Stimulated activated CD4-positive, alpha-beta T cell treated with anti-CD3 and anti-CD28 coated beads, Interleukin-2, amount 100 ng/mL, for 4 hours (primary cell): ENCODE results near the gene PRKCB.

Source experiments
- DNase-seq: peaks from one replicate; pipeline ENCODE4 v3.0.0-alpha.2; 2020; ENCODE audit warnings: low read depth

The PRKCB gene

GRCh38 chr16:23866621-23867020, 30.8 kb downstream of the PRKCB start:
- no peak for DNase-seq

GRCh38 chr16:23867566-23867965, 31.8 kb downstream of the PRKCB start:
- DNase-seq: no peak

- DNase-seq: no peak
Measured at GRCh38 chr16:23868136-23868535, 32.4 kb downstream of the PRKCB start.

- DNase-seq: no peak
Measured at GRCh38 chr16:23869052-23869451, 33.3 kb downstream of the PRKCB start.

GRCh38 chr16:23871924-23872323, 36.1 kb downstream of the PRKCB start:
- DNase-seq: no peak

GRCh38 chr16:23874613-23875294, 39.0 kb downstream of the PRKCB start:
- no peak for DNase-seq

GRCh38 chr16:23876256-23876896, 40.6 kb downstream of the PRKCB start:
- no peak for DNase-seq

- DNase-seq: no peak
Measured at GRCh38 chr16:23877107-23878070, 41.6 kb downstream of the PRKCB start.

- no peak for DNase-seq
Measured at GRCh38 chr16:23879735-23880373, 44.1 kb downstream of the PRKCB start.

GRCh38 chr16:23889189-23889588, 53.4 kb downstream of the PRKCB start:
- DNase-seq: no peak

- no peak for DNase-seq
Measured at GRCh38 chr16:23893986-23894385, 58.2 kb downstream of the PRKCB start.

- DNase-seq: no peak
Measured at GRCh38 chr16:23895052-23895451, 59.3 kb downstream of the PRKCB start.

- DNase-seq: no peak
Measured at GRCh38 chr16:23896832-23897821, 61.3 kb downstream of the PRKCB start.

- DNase-seq: no peak
Measured at GRCh38 chr16:23898682-23899430, 63.1 kb downstream of the PRKCB start.

- no peak for DNase-seq
Measured at GRCh38 chr16:23899869-23900268, 64.1 kb downstream of the PRKCB start.

- DNase-seq: no peak
Measured at GRCh38 chr16:23900480-23901177, 64.8 kb downstream of the PRKCB start.

GRCh38 chr16:23901178-23902033, 65.6 kb downstream of the PRKCB start:
- DNase-seq: no peak

- DNase-seq: no peak
Measured at GRCh38 chr16:23902034-23902747, 66.4 kb downstream of the PRKCB start.
